Cardiac fibroblast (primary cell): ENCODE results near the gene NCOA3.

Experiments used
- DNase-seq, 2 donors: peaks; one replicate each; pipeline versions ENCODE4 v3.0.0 to v3.0.0-alpha.2; 2010; ENCODE audit warnings: low read depth in 2 of 2
- H3K4me3 ChIP-seq, 2 donors: replicated peaks in 1 of 2; 1 replicate in 1 of 2; 2 replicates in 1 of 2; pipeline ENCODE4 v1.5.1; 2011; ENCODE audit warnings: low read depth in 2 of 2, low read length in 2 of 2, mild to moderate bottlenecking in 2 of 2, moderate library complexity in 1 of 2
- TF ChIP-seq, protein P1 (sequence below): IDR thresholded peaks from one replicate; pipeline ENCODE4 v1.5.1; 2011; ENCODE audit warnings: low read depth, mild to moderate bottlenecking, low read length, inconsistent platforms

Gene NCOA3

DNA sequence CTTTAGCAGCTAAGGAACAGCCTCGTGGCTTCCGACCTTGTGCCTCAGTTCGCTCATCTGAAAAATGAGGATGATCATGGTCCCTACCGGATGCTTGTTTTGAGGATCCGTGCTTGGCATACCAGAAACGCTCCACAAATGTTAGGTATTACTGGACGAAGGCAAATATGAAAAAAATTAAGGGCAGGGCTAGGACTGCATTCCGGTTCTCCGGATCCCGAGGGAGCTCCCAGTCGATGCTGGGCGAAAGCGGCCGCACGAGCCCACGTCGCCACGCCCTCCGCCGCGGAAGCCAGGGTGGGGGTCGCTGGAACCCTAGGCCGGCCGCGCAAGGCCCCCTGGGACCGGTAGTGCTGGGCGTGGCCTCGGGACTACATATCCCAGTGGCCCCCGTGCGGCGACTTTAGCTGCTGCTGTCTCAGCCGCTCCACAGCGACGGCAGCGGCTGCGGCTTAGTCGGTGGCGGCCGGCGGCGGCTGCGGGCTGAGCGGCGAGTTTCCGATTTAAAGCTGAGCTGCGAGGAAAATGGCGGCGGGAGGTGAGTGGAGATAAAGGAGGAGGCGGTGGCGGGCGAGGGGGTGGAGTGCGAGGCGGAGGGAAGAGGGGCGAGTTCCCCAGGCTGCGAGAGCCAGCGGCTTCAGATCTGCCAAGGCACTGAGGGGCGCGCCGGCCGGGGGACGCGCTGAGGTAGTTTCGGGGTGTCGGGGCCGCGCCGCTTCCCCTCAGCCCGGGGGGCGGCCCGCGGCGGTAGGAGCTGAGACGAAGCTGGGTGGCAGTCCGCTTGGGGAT is at the start of gene NCOA3:
Gene NCOA3 (plus strand): TSS at position 406 of the 789 bp plus-strand sequence. CDS start 120,361 bp downstream, outside the sequence.
- peak; percentile 95 to 97 for DNase-seq
- TF ChIP-seq, protein P1, sequence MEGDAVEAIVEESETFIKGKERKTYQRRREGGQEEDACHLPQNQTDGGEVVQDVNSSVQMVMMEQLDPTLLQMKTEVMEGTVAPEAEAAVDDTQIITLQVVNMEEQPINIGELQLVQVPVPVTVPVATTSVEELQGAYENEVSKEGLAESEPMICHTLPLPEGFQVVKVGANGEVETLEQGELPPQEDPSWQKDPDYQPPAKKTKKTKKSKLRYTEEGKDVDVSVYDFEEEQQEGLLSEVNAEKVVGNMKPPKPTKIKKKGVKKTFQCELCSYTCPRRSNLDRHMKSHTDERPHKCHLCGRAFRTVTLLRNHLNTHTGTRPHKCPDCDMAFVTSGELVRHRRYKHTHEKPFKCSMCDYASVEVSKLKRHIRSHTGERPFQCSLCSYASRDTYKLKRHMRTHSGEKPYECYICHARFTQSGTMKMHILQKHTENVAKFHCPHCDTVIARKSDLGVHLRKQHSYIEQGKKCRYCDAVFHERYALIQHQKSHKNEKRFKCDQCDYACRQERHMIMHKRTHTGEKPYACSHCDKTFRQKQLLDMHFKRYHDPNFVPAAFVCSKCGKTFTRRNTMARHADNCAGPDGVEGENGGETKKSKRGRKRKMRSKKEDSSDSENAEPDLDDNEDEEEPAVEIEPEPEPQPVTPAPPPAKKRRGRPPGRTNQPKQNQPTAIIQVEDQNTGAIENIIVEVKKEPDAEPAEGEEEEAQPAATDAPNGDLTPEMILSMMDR = peak; percentile 30
- peak within 1 kb of the TSS; percentile 90 to 93 for H3K4me3 ChIP-seq

DNA sequence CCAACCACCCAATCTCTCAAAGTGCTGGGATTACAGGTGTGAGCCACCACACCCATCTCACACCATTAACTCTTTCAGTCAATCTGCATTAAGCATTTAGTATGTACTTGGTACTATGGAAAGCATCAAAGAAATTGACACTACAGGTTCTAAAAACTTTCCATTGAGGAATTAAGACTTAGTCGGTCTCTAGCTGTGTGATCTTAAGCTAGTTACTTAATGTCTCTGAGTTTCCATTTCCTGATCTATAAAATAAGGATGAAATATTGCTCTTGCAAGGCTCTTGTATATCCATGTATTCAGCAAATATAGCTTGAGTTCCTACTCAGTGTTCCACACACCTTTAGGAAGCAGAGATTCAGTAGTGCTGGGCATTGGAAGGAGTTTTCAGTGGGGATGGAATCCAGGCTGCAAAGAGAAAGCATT is 48.9 kb upstream of the NCOA3 start:
- DNase-seq = no peak
- no peak overlapping the region for H3K4me3 ChIP-seq
- TF ChIP-seq, protein P1 = no peak

DNA sequence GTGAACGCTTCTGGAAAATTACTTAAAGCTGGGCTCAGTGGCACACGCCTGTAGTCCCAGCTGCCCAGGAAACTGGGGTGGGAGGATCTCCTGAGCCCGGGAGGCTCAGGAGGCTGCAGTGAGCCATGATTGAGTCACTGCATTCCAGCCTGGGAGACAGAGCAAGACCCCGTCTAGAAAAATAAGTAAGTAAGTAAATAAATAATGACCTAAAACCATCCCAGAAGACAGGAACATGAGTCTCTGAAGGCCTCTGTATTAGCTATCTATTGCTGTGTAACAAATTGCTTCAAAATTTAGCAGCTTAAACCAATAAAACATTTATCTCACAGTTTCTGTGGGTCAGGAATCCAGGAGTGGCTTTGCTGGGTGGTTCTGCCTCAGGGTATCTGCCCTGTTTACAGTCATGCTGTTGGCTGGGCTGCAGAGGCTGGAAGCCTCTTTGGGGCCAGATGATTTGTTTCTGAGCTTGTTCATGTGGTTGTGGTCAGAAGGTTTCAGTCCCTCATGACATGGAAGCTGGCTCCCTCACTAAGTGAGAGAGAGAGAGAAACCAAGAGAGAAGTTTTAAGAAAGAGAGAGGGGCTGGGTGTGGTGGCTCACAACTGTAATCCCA is 48.4 kb upstream of the NCOA3 start:
- DNase-seq = peak; percentile 75 to 96
- no peak overlapping the region for H3K4me3 ChIP-seq
- TF ChIP-seq, protein P1 = no peak

DNA sequence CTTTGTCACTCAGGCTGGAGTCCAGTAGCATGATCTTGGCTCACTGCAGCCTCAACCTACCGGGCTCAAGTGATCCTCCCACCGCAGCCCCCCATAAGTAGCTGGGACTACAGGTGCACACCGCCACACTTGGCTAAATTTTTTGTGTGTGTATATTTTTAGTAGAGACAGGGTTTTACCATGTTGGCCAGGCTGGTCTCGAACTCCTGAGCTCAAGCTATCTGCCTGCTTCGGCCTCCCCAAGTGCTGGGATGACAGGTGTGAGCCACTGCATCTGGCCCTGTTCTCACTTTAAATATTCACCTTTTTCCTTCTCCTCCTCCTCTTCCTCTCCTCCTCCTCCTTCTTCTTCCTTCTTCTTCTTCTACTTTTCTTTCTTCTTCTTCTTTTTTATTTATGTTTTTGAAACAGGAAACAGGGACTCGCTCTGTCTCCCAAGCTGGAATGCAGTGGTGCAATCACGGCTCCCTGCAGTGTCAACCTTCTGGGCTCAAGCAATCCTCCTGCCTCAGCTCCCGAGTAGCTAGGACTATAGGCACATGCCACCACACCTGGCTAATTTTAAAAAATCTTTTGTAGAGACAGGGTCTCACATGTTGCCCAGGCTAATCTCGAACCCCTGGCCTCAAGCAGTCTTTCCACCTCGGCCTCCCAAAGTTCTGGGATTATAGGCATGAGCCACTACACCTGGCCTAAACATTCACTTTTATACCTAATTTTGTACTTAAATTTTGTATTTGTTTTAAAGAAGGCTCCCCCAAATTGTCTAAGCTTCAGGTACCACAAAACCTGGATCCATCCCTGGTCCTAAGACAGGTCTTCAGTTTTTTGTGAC is 47.2 kb upstream of the NCOA3 start:
- no peak overlapping the region for H3K4me3 ChIP-seq
- DNase-seq = peak; percentile 23 to 28
- TF ChIP-seq, protein P1 = no peak

DNA sequence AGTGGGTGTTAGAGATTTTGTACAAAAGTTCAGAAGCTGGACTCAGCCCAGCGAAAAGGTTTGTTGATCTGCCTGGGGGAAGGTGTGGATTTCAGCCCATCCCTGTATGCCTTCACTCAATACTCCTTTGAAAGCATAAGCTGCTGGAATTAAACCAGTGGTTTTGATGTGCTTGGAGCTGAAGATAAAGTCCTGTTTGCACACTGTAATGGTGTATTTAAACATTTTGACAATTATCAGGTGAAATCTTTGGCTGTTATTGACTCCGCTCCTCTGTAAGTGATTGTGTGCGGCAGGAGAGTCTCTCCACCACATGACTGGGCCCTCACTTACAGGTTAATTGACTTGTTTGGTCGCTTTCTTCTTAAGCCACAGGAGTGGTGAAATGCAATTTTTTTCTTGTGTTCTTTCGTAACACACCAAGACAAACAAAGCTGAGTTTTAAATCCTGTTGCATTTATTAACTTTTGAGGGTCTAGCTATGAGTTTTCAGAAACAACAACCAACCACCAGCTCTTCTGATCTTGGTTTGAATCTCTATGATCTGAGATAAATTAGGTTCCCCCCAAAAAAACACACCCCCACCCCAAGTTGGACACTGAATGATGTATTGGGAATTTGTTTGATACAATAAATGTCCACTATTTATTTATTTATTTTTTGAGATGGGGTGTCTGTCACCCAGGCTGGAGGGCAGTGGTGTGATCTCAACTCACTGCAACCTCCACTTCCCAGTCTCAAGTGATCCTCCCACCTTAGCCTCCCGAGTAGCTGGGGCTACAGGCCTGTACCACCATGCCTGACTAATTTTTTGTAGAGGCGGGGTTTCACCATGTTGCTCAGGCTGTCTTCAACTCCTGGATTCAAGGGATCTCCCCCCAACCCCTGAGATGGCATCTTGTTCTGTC is 46.3 kb upstream of the NCOA3 start:
- H3K4me3 ChIP-seq = no peak overlapping the region
- DNase-seq = peak; percentile 27 to 38
- TF ChIP-seq, protein P1 = no peak
